GM19240 (cell line): ENCODE data around the gene RAB5IF.
"Not testable (repeated sequence)": the region's sequence is repeated elsewhere in the genome, so short reads cannot be mapped to it uniquely, and the experiment has no call there.

Experiments used
- DNase-seq: peaks from one replicate; pipeline ENCODE4 v3.0.0; 2011; ENCODE audit warnings: low spot score; ENCODE audit not compliant: insufficient read length

RAB5IF gene

GRCh38 chr20:36628076-36628475 lies 22.5 kb downstream of the RAB5IF start:
- DNase-seq = no peak

GRCh38 chr20:36629719-36630681 lies 24.4 kb downstream of the RAB5IF start:
- peak; percentile 43 for DNase-seq

GRCh38 chr20:36631646-36632045 lies 26.1 kb downstream of the RAB5IF start:
- DNase-seq = no peak

GRCh38 chr20:36632147-36632486 lies 26.5 kb downstream of the RAB5IF start:
- no peak for DNase-seq

GRCh38 chr20:36632487-36633284 lies 27.1 kb downstream of the RAB5IF start:
- no peak for DNase-seq

- no peak for DNase-seq
Measured at GRCh38 chr20:36633285-36633772, 27.8 kb downstream of the RAB5IF start.

GRCh38 chr20:36634342-36634741 lies 28.8 kb downstream of the RAB5IF start:
- DNase-seq = no peak

GRCh38 chr20:36638876-36639400 lies 33.4 kb downstream of the RAB5IF start:
- DNase-seq = not testable (repeated sequence)

- no peak for DNase-seq
Measured at GRCh38 chr20:36641506-36641843, 35.9 kb downstream of the RAB5IF start.

- no peak for DNase-seq
Measured at GRCh38 chr20:36642136-36642535, 36.6 kb downstream of the RAB5IF start.

GRCh38 chr20:36644032-36644705 lies 38.6 kb downstream of the RAB5IF start:
- DNase-seq = no peak

GRCh38 chr20:36644706-36645095 lies 39.1 kb downstream of the RAB5IF start:
- DNase-seq = no peak

GRCh38 chr20:36645353-36645752 lies 39.8 kb downstream of the RAB5IF start:
- no peak for DNase-seq

- DNase-seq = peak; percentile 23
Measured at GRCh38 chr20:36645998-36646397, 40.4 kb downstream of the RAB5IF start, which contains the start of gene SLA2. Gene SLA2, minus strand, starts transcription at chr20:36646196. Its CDS starts 4,861 bp downstream, at chr20:36641335.

- no peak for DNase-seq
Measured at GRCh38 chr20:36646678-36647077, 41.1 kb downstream of the RAB5IF start.

- DNase-seq = no peak
Measured at GRCh38 chr20:36647196-36648121, 41.9 kb downstream of the RAB5IF start.

- no peak for DNase-seq
Measured at GRCh38 chr20:36653456-36653855, 47.9 kb downstream of the RAB5IF start.

- DNase-seq = no peak
Measured at GRCh38 chr20:36654506-36654905, 48.9 kb downstream of the RAB5IF start.

GRCh38 chr20:36655004-36655403 lies 49.4 kb downstream of the RAB5IF start:
- no peak for DNase-seq

GRCh38 chr20:36656733-36657132 lies 51.2 kb downstream of the RAB5IF start:
- no peak for DNase-seq
